Adipocyte (in vitro differentiated cells): Measurements from ENCODE around the gene PAEP.

Source experiments
- DNase-seq: peaks from one replicate; pipeline ENCODE4 v3.0.0-alpha.2; 2015; ENCODE audit warnings: low read depth
- H3K27me3 ChIP-seq: replicated peaks from 2 replicates; pipeline ENCODE4 v1.7.0; 2013; ENCODE audit warnings: mild to moderate bottlenecking, low read length, moderate library complexity; ENCODE audit not compliant: control insufficient read depth, insufficient read depth
- H3K36me3 ChIP-seq: 2 replicates; pipeline ENCODE4 v1.7.0; 2013; ENCODE audit warnings: low read length, mild to moderate bottlenecking, moderate library complexity; ENCODE audit not compliant: control insufficient read depth, insufficient read depth, severe bottlenecking
- H3K4me1 ChIP-seq: 2 replicates; pipeline ENCODE4 v1.7.0; 2013; ENCODE audit warnings: mild to moderate bottlenecking, low read length, moderate library complexity; ENCODE audit not compliant: control insufficient read depth, insufficient read depth
- H3K4me3 ChIP-seq: 2 replicates; pipeline ENCODE4 v1.7.0; 2013; ENCODE audit warnings: mild to moderate bottlenecking, low read length, moderate library complexity
- H3K9ac ChIP-seq: 2 replicates; pipeline ENCODE4 v1.7.0; 2013; ENCODE audit warnings: mild to moderate bottlenecking, low read length, moderate library complexity
- H3K9me3 ChIP-seq: 2 replicates; pipeline ENCODE4 v1.7.0; 2013; ENCODE audit warnings: mild to moderate bottlenecking, low read length, moderate library complexity; ENCODE audit not compliant: control insufficient read depth

Gene PAEP

GRCh38 chr9:135607401-135608293, 46.1 kb downstream of the PAEP start:
- DNase-seq: no peak
- Histone ChIP-seq H3K9ac (no peak overlapping the region), H3K36me3 (no peaks in the 10 kb centered on the region), H3K4me1 (no peaks in the 10 kb centered on the region), H3K4me3 (no peak overlapping the region), H3K27me3 (peaks cover 22% of the 10 kb centered on the region), H3K9me3 (no peaks in the 10 kb centered on the region)

GRCh38 chr9:135608294-135608998, 46.9 kb downstream of the PAEP start:
- Histone ChIP-seq H3K9me3 (no peaks in the 10 kb centered on the region), H3K27me3 (peaks cover 26% of the 10 kb centered on the region), H3K36me3 (no peaks in the 10 kb centered on the region), H3K4me1 (no peaks in the 10 kb centered on the region), H3K4me3 (no peak overlapping the region), H3K9ac (no peak overlapping the region)
- no peak for DNase-seq

GRCh38 chr9:135608999-135609317, 47.4 kb downstream of the PAEP start:
- Histone ChIP-seq H3K27me3 (peaks cover 26% of the 10 kb centered on the region), H3K36me3 (no peaks in the 10 kb centered on the region), H3K4me1 (no peaks in the 10 kb centered on the region), H3K9me3 (no peaks in the 10 kb centered on the region), H3K9ac (no peak overlapping the region), H3K4me3 (no peak overlapping the region)
- no peak for DNase-seq

GRCh38 chr9:135609366-135609955, 47.9 kb downstream of the PAEP start:
- H3K9me3 ChIP-seq: no peaks in the 10 kb centered on the region
- no peaks in the 10 kb centered on the region for H3K36me3 ChIP-seq
- H3K4me1 ChIP-seq: no peaks in the 10 kb centered on the region
- H3K27me3 ChIP-seq: peaks cover 22% of the 10 kb centered on the region
- DNase-seq: no peak
- no peak overlapping the region for H3K4me3 ChIP-seq
- no peak overlapping the region for H3K9ac ChIP-seq

GRCh38 chr9:135610290-135611141, 49.0 kb downstream of the PAEP start:
- Histone ChIP-seq H3K9ac (no peak overlapping the region), H3K36me3 (no peaks in the 10 kb centered on the region), H3K27me3 (peaks cover 22% of the 10 kb centered on the region), H3K4me3 (no peak overlapping the region), H3K4me1 (no peaks in the 10 kb centered on the region), H3K9me3 (no peaks in the 10 kb centered on the region)
- DNase-seq: no peak

- no peak for DNase-seq
- H3K4me3 ChIP-seq: no peak overlapping the region
Observed at GRCh38 chr9:135611142-135611874, 49.8 kb downstream of the PAEP start.

GRCh38 chr9:135611875-135612209, 50.3 kb downstream of the PAEP start:
- H3K36me3 ChIP-seq: no peaks in the 10 kb centered on the region
- no peaks in the 10 kb centered on the region for H3K4me1 ChIP-seq
- peaks cover 18% of the 10 kb centered on the region for H3K27me3 ChIP-seq
- no peak for DNase-seq
- no peak overlapping the region for H3K4me3 ChIP-seq
- no peaks in the 10 kb centered on the region for H3K9me3 ChIP-seq
- no peak overlapping the region for H3K9ac ChIP-seq

More at GRCh38 chr9:135611142-135611874, 49.8 kb downstream of the PAEP start:
- Histone ChIP-seq H3K36me3 (no peaks in the 10 kb centered on the region), H3K9ac (no peak overlapping the region), H3K27me3 (peaks cover 18% of the 10 kb centered on the region), H3K4me1 (no peaks in the 10 kb centered on the region), H3K9me3 (no peaks in the 10 kb centered on the region)

GRCh38 chr9:135612437-135612836, 50.9 kb downstream of the PAEP start:
- H3K9ac ChIP-seq: no peak overlapping the region
- no peak overlapping the region for H3K4me3 ChIP-seq
- no peak for DNase-seq

GRCh38 chr9:135612981-135613910, 51.7 kb downstream of the PAEP start:
- Histone ChIP-seq H3K9ac (no peak overlapping the region), H3K27me3 (peaks cover 14% of the 10 kb centered on the region), H3K4me1 (no peaks in the 10 kb centered on the region), H3K9me3 (no peaks in the 10 kb centered on the region), H3K36me3 (no peaks in the 10 kb centered on the region), H3K4me3 (no peak overlapping the region)
- DNase-seq: no peak

More at GRCh38 chr9:135612437-135612836, 50.9 kb downstream of the PAEP start:
- no peaks in the 10 kb centered on the region for H3K36me3 ChIP-seq
- H3K27me3 ChIP-seq: peaks cover 15% of the 10 kb centered on the region
- H3K9me3 ChIP-seq: no peaks in the 10 kb centered on the region
- no peaks in the 10 kb centered on the region for H3K4me1 ChIP-seq
